HG03060 (cell line): Measurements from ENCODE around the gene CELF3.
"Not testable (repeated sequence)": the region's sequence is repeated elsewhere in the genome, so short reads cannot be mapped to it uniquely, and the experiment has no call there.

Experiments
- ATAC-seq: cut with Tn5 transposase; IDR thresholded peaks from one replicate; pipeline ENCODE4 v1.9.1; 2021; ENCODE audit warnings: low read depth, moderate number of reproducible peaks; ENCODE audit not compliant: unreplicated experiment

Gene CELF3

GRCh38 chr1:151716771-151717631 is at the start of gene CELF3:
TSS of gene CELF3 (minus strand) at chr1:151716803. CDS start at chr1:151716020, 783 bp downstream.
- ATAC-seq = no peak

GRCh38 chr1:151763990-151764389 is 47.4 kb upstream of the CELF3 start:
- no peak for ATAC-seq

DNA sequence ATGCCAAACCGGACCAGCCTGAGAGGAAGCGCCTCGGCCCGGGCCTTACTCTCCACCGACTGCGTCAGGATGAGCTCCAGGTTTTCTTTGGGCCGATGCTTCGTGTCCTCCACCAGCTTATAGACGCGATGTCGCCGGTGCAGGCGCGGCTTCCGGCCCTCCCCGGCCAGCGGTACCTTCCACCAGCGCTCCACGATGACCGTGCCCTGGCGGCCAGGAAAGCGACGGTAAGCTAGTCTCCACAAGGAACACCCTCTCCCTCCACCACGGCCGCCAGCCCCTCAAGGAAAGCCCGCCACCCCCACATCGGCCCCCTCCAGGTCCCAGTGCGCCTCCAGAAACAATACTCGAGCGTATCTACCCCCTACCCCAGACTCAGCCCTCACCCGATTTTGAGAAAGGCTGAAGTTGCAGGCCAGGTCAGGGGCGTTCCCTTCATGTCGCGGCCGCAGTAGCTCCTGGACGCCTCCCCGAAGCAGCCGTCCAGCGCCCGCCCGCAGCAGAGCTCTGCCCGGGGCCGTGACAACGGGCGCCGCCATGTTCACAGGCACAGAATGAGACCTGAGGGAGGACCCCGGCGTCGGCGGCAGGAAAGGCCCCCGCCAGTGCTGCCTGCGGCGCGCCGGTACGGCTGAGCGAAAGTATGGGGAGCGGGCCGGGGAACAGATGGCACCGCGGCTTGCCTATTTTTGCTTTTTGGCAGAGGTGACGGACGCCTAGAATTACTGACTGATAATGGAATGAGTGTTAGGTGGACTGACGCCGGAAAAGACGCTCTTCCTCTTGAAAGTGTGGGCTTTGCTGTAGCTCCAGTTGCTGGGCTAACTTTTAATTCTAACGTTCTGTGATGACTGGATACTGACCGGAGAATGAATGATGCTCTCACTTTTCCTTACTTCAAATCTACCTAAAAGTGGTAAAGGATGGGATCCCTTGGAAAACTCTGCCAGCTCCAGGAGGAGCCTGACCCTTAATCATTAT is 46.6 kb upstream of the CELF3 start, which contains the start of gene MRPL9:
MRPL9 (minus strand) TSS at position 556 of the 981 bp plus-strand sequence; CDS start at position 539, 17 bp downstream.
- no peak for ATAC-seq

DNA sequence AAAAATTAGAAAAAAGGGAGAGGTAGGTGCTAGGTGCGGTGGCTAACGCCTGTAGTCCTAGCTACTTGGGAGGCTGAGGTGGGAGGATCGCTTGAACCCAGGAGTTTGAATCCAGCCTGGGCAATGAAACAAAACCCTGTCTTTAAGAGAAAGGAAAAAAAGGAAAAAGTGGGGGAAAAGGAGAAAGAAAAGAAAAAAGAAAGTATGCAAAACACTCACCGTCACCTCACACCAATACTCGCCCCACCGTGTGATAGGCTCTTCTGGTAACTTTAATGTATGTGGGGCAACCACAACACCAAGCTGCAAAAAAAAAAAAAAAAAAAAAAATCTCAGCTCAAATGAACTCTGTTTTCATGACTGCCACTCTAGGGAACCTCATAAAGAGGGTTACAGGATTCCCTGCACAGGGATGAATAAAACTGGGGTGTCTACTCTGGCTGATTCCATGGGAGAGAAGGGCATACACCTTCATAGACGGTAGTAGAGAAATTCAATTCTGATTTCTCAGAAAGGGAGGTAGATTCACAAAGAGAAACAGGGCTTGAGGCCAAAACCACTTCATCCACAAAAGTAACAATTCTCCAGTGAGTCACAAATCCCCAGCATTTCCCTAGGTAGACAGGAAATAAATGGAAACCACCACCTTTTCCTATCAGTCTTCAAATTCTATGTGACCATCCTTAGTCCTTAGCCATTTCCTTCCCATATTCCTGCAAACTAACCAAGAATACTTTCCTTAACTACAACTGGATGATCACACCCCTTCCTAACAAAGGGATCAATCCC is 44.2 kb upstream of the CELF3 start:
- no peak for ATAC-seq

- ATAC-seq = no peak
These were observed 42.6 kb upstream of the CELF3 start for GRCh38 chr1:151759241-151759640.

- ATAC-seq = no peak
These were observed 39.7 kb upstream of the CELF3 start for GRCh38 chr1:151756291-151756690.

DNA sequence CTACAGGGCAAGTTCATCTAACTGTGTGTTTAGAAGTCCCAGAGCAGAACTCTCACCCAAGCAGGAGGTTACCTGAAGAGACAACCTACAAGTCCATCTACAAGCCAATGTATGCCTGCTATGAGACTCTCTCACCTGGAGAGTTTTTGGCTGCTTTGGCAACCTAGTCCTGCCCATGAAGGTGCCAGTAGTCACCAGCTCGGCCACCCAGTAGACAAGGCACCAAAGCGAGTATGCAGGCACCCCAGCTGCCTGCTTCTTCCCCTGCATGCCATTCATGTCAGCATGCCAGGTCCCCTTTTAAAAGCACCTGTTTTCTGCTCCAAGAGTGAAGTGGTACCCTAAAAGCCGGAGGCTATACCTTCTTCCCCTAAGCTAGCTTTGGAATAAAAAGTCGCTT is 24.9 kb upstream of the CELF3 start:
- ATAC-seq = no peak

GRCh38 chr1:151739590-151740355 is 23.2 kb upstream of the CELF3 start:
- no peak for ATAC-seq

- ATAC-seq = no peak
These were observed 20.9 kb upstream of the CELF3 start for GRCh38 chr1:151737479-151737878.

DNA sequence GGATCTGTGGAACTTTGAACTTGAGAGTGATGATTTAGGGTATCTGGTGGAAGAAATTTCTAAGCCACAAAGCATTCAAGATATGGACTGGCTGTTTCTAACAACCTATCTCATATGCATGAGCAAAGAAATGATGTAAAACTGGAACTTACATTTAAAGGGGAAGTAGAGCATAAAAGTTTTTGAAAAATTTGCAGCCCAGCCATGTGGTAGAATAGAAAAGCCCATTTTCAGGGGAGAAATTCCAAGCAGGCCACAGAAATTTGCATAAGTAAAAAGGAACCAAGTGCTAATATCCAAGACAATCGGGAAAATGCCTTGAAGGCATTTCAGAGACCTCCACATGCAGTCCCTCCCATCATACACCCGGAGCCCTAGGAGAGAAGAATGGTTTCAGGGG is 20.4 kb upstream of the CELF3 start:
- ATAC-seq = no peak

DNA sequence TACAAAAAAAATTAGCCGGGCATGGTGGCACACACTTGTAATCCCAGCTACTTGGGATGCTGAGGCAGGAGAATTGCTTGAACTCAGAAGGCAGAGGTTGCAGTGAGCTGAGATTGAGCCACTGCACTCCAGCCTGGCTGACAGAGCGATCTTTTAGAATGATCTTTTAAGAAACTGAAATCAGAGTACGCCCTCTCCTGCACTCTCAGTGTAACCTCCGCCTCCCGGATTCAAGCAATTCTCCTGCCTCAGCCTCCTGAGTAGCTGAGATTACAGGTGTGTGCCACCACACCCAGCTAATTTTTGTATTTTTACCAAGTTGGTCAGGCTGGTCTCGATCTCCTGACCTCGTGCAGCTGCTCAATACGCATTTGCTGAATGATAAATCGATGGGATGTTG is 17.4 kb upstream of the CELF3 start:
- not testable (repeated sequence) for ATAC-seq

GRCh38 chr1:151733126-151733525 is 16.5 kb upstream of the CELF3 start:
- ATAC-seq = no peak

- ATAC-seq = no peak
These were observed 13.3 kb upstream of the CELF3 start for GRCh38 chr1:151729966-151730291.

DNA sequence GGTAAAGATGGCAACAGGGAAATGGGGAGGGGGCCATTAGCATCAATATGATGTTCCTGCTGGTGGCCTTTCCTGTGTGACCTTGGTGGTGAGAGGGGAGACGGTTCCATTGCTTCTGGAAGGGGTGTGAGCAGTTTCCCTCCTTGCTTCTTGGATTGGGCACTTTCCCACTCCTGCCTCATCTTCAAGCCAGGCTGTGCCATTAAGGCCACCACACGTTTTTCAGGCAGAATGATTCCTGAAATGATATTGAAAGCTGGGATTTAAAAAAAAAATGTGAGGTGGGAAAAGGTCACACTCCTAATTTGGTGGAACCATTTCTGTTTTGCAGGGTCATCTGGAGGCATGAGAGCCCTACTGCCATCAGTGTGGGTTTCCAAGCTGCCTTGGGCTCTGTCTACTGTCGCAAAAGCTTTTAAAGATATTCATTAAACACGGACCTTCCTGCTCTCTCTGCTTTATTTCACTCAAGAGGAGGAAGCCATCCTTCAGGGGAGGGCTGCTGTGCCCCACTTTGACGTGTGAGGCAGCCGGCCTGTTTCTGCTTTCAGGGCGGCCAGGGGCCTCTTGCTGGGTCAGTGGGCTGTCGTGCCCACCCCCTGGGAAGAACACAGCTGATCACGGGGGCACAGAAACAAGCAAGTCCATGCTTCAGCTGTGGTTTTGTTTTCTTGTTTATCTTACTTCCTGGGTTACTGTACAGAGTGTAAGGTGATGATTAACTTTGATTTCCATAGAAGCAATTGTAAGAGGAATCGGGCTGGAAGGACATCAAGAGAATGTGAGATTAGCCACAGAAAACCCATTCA is 12.8 kb upstream of the CELF3 start:
- ATAC-seq = no peak

DNA sequence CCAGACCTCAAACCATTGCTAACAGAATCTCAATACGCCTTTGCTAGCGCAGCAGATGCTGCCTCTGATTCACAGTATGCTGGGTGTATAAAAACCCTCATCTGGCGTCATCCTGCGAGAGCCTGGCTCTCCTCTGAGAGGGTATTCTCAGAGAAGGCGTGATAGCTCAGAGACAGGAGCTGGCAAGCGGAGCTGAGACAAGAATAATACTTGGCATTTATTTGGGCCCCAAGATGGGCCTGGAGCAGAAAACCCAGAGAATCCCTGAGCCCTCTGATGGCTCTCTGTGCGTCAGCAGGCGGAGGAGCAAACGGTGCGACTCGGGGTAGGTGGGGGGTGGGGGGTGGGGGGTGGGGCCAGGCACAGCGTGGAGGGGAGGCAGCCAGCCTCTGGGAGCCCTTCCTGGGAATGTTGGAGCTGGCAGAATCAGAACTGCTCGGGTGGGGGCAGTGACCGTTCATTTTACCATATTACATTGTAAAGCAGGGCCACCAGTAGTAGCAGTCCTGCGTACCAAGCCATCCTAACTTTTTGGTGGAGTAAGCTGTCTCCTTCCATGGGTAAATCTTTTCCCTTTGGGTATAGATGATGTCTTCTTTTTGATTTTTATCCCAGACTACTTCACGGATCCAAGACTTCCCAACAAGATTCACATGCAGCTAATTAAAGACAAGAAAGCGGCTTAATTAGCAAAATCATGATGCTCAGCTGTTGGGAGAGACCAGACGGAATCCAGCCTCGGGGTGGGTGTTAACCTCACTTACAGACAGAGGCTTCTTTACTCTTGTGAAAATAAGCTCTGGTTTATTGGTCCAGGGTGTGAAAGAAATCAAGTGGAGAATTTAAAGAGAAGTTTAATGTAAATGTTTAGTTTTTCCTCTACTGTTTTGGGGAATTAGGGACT is 11.8 kb upstream of the CELF3 start:
- no peak for ATAC-seq

- no peak for ATAC-seq
These were observed 7.2 kb upstream of the CELF3 start for GRCh38 chr1:151723726-151724370.

- ATAC-seq = no peak
These were observed 5.3 kb upstream of the CELF3 start for GRCh38 chr1:151721788-151722510.
